GM23248 (cell line): ENCODE results near the gene OR4D1. TPM values are rescaled to one million over a fixed set of nuclear protein-coding genes. Genes with fewer than 3 reads are reported as not detected.

Experiments
- DNase-seq: peaks from one replicate; pipeline ENCODE4 v3.0.0-alpha.2; 2015
- H2AFZ ChIP-seq: fragments of 200-600 bp; sonication (generic); 2 replicates; pipeline ENCODE4 v1.6.1; 2016; ENCODE audit warnings: antibody characterized with exemption
- H3F3A ChIP-seq: fragments of 200-600 bp; sonication (generic); 2 replicates; pipeline ENCODE4 v1.6.1; 2016; ENCODE audit warnings: mild to moderate bottlenecking, antibody characterized with exemption, mixed run types; ENCODE audit not compliant: insufficient read depth
- H3K27ac ChIP-seq: fragments of 200-600 bp; sonication (generic); 2 replicates; pipeline ENCODE4 v1.5.1; 2016; ENCODE audit warnings: mild to moderate bottlenecking
- H3K27me3 ChIP-seq: fragments of 200-600 bp; sonication (generic); replicated peaks from 2 replicates; pipeline ENCODE4 v1.6.1; 2016; ENCODE audit warnings: mild to moderate bottlenecking; ENCODE audit not compliant: insufficient read depth
- H3K36me3 ChIP-seq: fragments of 200-600 bp; sonication (generic); 2 replicates; pipeline ENCODE4 v1.6.1; 2016; ENCODE audit warnings: low read depth, mild to moderate bottlenecking
- H3K4me1 ChIP-seq: fragments of 200-600 bp; sonication (generic); 2 replicates; pipeline ENCODE4 v1.6.1; 2016; ENCODE audit warnings: mild to moderate bottlenecking; ENCODE audit not compliant: insufficient read depth
- H3K4me2 ChIP-seq: fragments of 200-600 bp; sonication (generic); one replicate; pipeline ENCODE4 v1.6.1; 2016; ENCODE audit warnings: mild to moderate bottlenecking; ENCODE audit not compliant: unreplicated experiment
- H3K4me3 ChIP-seq: fragments of 200-600 bp; sonication (generic); 2 replicates; pipeline ENCODE4 v1.5.1; 2016; ENCODE audit warnings: mild to moderate bottlenecking
- H3K79me2 ChIP-seq: fragments of 200-600 bp; sonication (generic); 2 replicates; pipeline ENCODE4 v1.6.1; 2016; ENCODE audit warnings: mild to moderate bottlenecking; ENCODE audit not compliant: insufficient read depth
- H3K9ac ChIP-seq: fragments of 200-600 bp; sonication (generic); 2 replicates; pipeline ENCODE4 v1.6.1; 2016; ENCODE audit warnings: mild to moderate bottlenecking
- H3K9me2 ChIP-seq: fragments of 200-600 bp; sonication (generic); 2 replicates; pipeline ENCODE4 v1.6.1; 2016; ENCODE audit warnings: mixed run types, mild to moderate bottlenecking, moderate library complexity; ENCODE audit not compliant: insufficient read depth
- H3K9me3 ChIP-seq: fragments of 200-600 bp; sonication (generic); one replicate; pipeline ENCODE4 v1.6.1; 2017; ENCODE audit warnings: low read depth
- H4K20me1 ChIP-seq: fragments of 200-600 bp; sonication (generic); 2 replicates; pipeline ENCODE4 v1.6.0; 2016; ENCODE audit not compliant: insufficient read depth
- EZH2 ChIP-seq: fragments of 200-600 bp; sonication (generic); IDR thresholded peaks from 2 replicates; pipeline ENCODE4 v1.6.1; 2018; ENCODE audit warnings: antibody characterized with exemption, mild to moderate bottlenecking; ENCODE audit not compliant: insufficient read depth, poor library complexity, severe bottlenecking
- EZH2phosphoT487 ChIP-seq: fragments of 200-600 bp; sonication (generic); IDR thresholded peaks from 2 replicates; pipeline ENCODE4 v1.6.1; 2018; ENCODE audit warnings: antibody characterized with exemption, moderate library complexity, mild to moderate bottlenecking, low read depth; ENCODE audit not compliant: insufficient read depth
- WGBS, 2 experiments: methylation state at CpG; one replicate each; pipeline ENCODE4 v1.1.6; 2015 to 2017; ENCODE audit warnings: low lambda C conversion rate in 2 of 2, low coverage in 1 of 2; ENCODE audit errors: missing lambda C conversion rate in 2 of 2; 5-methylcytosine and 5-hydroxymethylcytosine counted together
- in situ Hi-C: fragments of 300-500 bp; cut with MboI; formaldehyde crosslinking; loops from 2 replicates; pipeline ENCODE4 v1.15.0; 2020
- polyA plus RNA-seq: library from polyadenylated mRNA; unstranded; fragments of >200 nt; fragmentation: Nextera tagmentation; extraction: Ambion mirVana; gene quantifications from 2 replicates; pipeline ENCODE4 v1.2.1, GENCODE V29; 2016
- total RNA-seq: library from RNA; depleted of rRNA; stranded (reverse); fragments of >200 nt; shearing (Covaris generic); gene quantifications from 2 replicates; pipeline ENCODE4 v1.2.3, GENCODE V29; 2014

The OR4D1 gene
- total and polyA plus RNA-seq, 2 experiments from 2014 or later = not detected

DNA sequence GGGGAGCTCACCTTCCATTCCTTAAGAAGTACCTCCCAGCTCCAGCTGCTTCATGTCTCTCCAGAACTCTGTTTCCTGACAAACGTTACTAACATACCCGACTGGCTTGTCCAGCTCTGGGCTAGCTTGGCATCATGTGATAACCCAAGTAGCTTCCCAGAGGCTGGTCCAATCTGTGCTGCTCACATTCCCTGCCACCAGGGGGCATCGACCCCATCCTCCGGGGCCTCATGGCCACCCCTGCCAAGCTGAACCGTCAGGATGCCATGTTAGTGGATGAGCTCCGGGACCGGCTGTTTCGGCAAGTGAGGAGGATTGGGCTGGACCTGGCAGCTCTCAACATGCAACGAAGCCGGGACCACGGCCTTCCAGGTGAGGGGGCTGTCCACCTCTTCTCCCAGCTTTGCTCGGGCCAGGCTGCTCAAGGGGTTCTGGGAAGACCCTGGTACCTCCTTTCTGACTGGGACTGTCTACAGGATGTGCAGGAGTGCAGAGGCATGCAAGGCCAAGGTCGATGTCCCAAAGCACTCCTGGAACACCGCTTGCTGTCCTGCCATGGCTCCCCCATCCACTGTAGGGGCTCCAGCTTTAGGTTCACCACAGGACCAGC, 51.9 kb downstream of the OR4D1 start:
- no peak overlapping the region for H3K9ac ChIP-seq
- no peaks in the 10 kb centered on the region for H3K36me3 ChIP-seq
- 34 to 42% methylated on average over 14 of the region's 14 CpGs for WGBS, 2 experiments
- no peaks in the 10 kb centered on the region for H3K79me2 ChIP-seq
- no peak overlapping the region for H3K4me2 ChIP-seq
- no peak for TF ChIP-seq EZH2phosphoT487
- TF ChIP-seq EZH2 = no peak
- in situ Hi-C loops = no loop called here
- no peaks in the 10 kb centered on the region for H3K9me2 ChIP-seq
- H3K4me3 ChIP-seq = no peak overlapping the region
- H3K27me3 ChIP-seq = peaks cover 18% of the 10 kb centered on the region; the same call in 1 of the 2 replicates
- no peaks in the 10 kb centered on the region for H3K4me1 ChIP-seq
- no peaks in the 10 kb centered on the region for H3K9me3 ChIP-seq
- no peak overlapping the region for H2AFZ ChIP-seq
- peak; percentile 64 for DNase-seq
- H3K27ac ChIP-seq = no peak overlapping the region
- no peaks in the 10 kb centered on the region for H3F3A ChIP-seq
- no peaks in the 10 kb centered on the region for H4K20me1 ChIP-seq

GRCh38 chr17:58202859-58203258, 54.7 kb downstream of the OR4D1 start:
- in situ Hi-C loops = no loop called here
- Histone ChIP-seq H3F3A (no peaks in the 10 kb centered on the region), H3K27me3 (0 out of 2 replicates have a peak, but pooled peaks cover 4% of the 10 kb centered on the region), H3K4me1 (no peaks in the 10 kb centered on the region), H3K27ac (no peak overlapping the region), H3K9me3 (no peaks in the 10 kb centered on the region), H3K4me3 (no peak overlapping the region), H3K36me3 (no peaks in the 10 kb centered on the region), H3K79me2 (no peaks in the 10 kb centered on the region), H3K4me2 (no peak overlapping the region), H3K9ac (no peak overlapping the region), H2AFZ (no peak overlapping the region), H3K9me2 (no peaks in the 10 kb centered on the region), H4K20me1 (no peaks in the 10 kb centered on the region)
- no peak for TF ChIP-seq EZH2
- no peak for TF ChIP-seq EZH2phosphoT487
- DNase-seq = no peak
- WGBS, 2 experiments = 47 to 62% methylated on average over 7 of the region's 7 CpGs

- H3K9me3 ChIP-seq = no peaks in the 10 kb centered on the region
- H3K4me1 ChIP-seq = no peaks in the 10 kb centered on the region
- H4K20me1 ChIP-seq = no peaks in the 10 kb centered on the region
- DNase-seq = no peak
- no peak overlapping the region for H3K9ac ChIP-seq
- no peaks in the 10 kb centered on the region for H3F3A ChIP-seq
- TF ChIP-seq EZH2 (no peak), EZH2phosphoT487 (no peak)
- no peaks in the 10 kb centered on the region for H3K36me3 ChIP-seq
- no peaks in the 10 kb centered on the region for H3K9me2 ChIP-seq
- H2AFZ ChIP-seq = no peak overlapping the region
- H3K4me2 ChIP-seq = no peak overlapping the region
- in situ Hi-C loops = no loop called here
- no peak overlapping the region for H3K4me3 ChIP-seq
- H3K27ac ChIP-seq = no peak overlapping the region
- H3K79me2 ChIP-seq = no peaks in the 10 kb centered on the region
- H3K27me3 ChIP-seq = no peaks in the 10 kb centered on the region
- 80 to 83% methylated on average over 5 of the region's 5 CpGs for WGBS, 2 experiments
Observed at GRCh38 chr17:58204796-58205195, 56.6 kb downstream of the OR4D1 start.

DNA sequence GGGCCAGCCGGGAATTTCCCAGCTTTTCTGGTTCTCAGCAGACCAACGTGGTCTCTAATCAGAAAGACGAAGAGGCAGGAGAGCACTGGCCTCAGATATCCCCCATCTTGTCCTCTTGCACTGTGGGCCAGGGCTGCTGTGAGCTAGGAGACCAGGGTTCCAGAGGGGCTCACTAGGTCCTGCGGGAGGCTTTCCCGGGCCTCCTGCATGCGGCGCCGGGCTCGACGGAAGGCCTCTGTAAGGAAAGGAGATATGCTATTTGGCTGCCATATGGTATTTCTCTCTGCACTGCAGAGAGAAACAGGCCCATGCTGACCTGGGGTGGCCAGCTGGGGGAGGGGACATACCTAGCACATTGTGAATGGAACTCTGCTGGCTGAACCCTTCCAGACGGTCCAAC, 57.8 kb downstream of the OR4D1 start:
- in situ Hi-C loops = no loop called here
- Histone ChIP-seq H4K20me1 (no peaks in the 10 kb centered on the region), H3K27ac (no peak overlapping the region), H3K36me3 (no peaks in the 10 kb centered on the region), H3K9me3 (no peaks in the 10 kb centered on the region), H3K4me2 (no peak overlapping the region), H3K9me2 (no peaks in the 10 kb centered on the region), H3K4me1 (no peaks in the 10 kb centered on the region), H2AFZ (no peak overlapping the region), H3K9ac (no peak overlapping the region), H3K79me2 (no peaks in the 10 kb centered on the region), H3K4me3 (no peak overlapping the region), H3F3A (no peaks in the 10 kb centered on the region), H3K27me3 (no peaks in the 10 kb centered on the region)
- DNase-seq = no peak
- TF ChIP-seq EZH2phosphoT487 (no peak), EZH2 (no peak)
- WGBS, 2 experiments = 90 to 93% methylated on average over 10 to 11 of the region's 11 CpGs
